Loucy (cell line): ENCODE measurements around the gene TBC1D3B.

ENCODE experiments used
- H2AFZ ChIP-seq: fragments of 200-600 bp; sonication (generic); 2 replicates; pipeline ENCODE4 v1.6.0; 2016; ENCODE audit warnings: antibody characterized with exemption, mild to moderate bottlenecking, low read length, moderate library complexity
- H3F3A ChIP-seq: fragments of 200-600 bp; 2 replicates; pipeline ENCODE4 v1.6.0; 2016; ENCODE audit warnings: antibody characterized with exemption, low read depth, mild to moderate bottlenecking
- H3K27me3 ChIP-seq: fragments of 200-600 bp; sonication (generic); 2 replicates; pipeline ENCODE4 v1.6.1; 2014; ENCODE audit warnings: low read length, mild to moderate bottlenecking; ENCODE audit not compliant: insufficient read depth, poor library complexity, severe bottlenecking
- H3K36me3 ChIP-seq: fragments of 200-600 bp; sonication (generic); 2 replicates; pipeline ENCODE4 v1.6.1; 2016; ENCODE audit warnings: low read length; ENCODE audit not compliant: insufficient read depth
- H3K4me1 ChIP-seq: fragments of 200-600 bp; sonication (generic); 2 replicates; pipeline ENCODE4 v1.5.1; 2014; ENCODE audit warnings: low read length, mild to moderate bottlenecking; ENCODE audit not compliant: insufficient read depth, poor library complexity, severe bottlenecking
- H3K4me2 ChIP-seq: fragments of 200-600 bp; sonication (generic); 2 replicates; pipeline ENCODE4 v1.6.0; 2014; ENCODE audit warnings: antibody characterized with exemption, low read length, low read depth, mild to moderate bottlenecking; ENCODE audit not compliant: poor library complexity, severe bottlenecking
- H3K4me3 ChIP-seq: fragments of 200-600 bp; sonication (generic); 2 replicates; pipeline ENCODE4 v1.5.1; 2014; ENCODE audit warnings: low read length, mild to moderate bottlenecking, mixed read lengths; ENCODE audit not compliant: poor library complexity, severe bottlenecking
- H3K79me2 ChIP-seq: fragments of 200-600 bp; sonication (generic); 2 replicates; pipeline ENCODE4 v1.6.1; 2014; ENCODE audit warnings: low read length; ENCODE audit not compliant: insufficient read depth
- H3K9ac ChIP-seq: fragments of 200-600 bp; sonication (generic); 2 replicates; pipeline ENCODE4 v1.6.0; 2014; ENCODE audit warnings: mild to moderate bottlenecking, low read depth, low read length, moderate library complexity; ENCODE audit not compliant: poor library complexity, severe bottlenecking
- H3K9me2 ChIP-seq: fragments of 200-600 bp; sonication (generic); replicated peaks from 2 replicates; pipeline ENCODE4 v1.6.1; 2016; ENCODE audit warnings: low read depth, low read length, mixed read lengths
- H3K9me3 ChIP-seq: fragments of 200-600 bp; sonication (generic); 2 replicates; pipeline ENCODE4 v1.6.1; 2014; ENCODE audit warnings: mild to moderate bottlenecking, antibody characterized with exemption, low read length, low read depth; ENCODE audit not compliant: insufficient read depth
- H4K20me1 ChIP-seq: fragments of 200-600 bp; sonication (generic); 2 replicates; pipeline ENCODE4 v1.6.0; 2014; ENCODE audit warnings: antibody characterized with exemption, low read length, mild to moderate bottlenecking; ENCODE audit not compliant: insufficient read depth, poor library complexity, severe bottlenecking
- EZH2phosphoT487 ChIP-seq: fragments of 200-600 bp; IDR thresholded peaks from 2 replicates; pipeline ENCODE4 v1.6.1; 2018; ENCODE audit warnings: antibody characterized with exemption, mild to moderate bottlenecking, moderate library complexity, borderline replicate concordance
- TF ChIP-seq, protein P1 (sequence below): fragments of 200-600 bp; sonication (generic); conservative IDR thresholded peaks from 2 replicates; pipeline ENCODE4 v1.5.1; 2014; ENCODE audit warnings: mild to moderate bottlenecking, antibody characterized with exemption, low read length

Gene TBC1D3B

DNA sequence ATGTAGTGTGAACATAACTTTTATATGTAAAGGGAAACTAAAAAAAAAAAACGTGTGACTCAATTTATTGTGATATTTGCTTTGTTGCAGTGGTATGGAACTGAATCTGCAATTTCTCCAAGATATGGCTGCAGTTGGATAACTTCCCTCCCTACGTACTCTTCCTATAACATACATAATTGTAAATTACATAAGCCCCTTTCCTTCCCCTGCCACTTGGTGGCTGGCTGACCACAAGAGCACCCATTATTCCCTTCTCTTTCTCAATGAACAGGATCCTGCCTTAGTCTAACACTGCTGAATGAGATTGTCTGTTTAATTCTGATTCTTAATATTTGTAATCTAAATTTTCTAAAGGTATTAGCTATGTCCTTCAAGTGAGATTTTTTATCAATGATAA lies 45.0 kb downstream of the TBC1D3B start:
- TF ChIP-seq EZH2phosphoT487 = no peak
- TF ChIP-seq, protein P1, sequence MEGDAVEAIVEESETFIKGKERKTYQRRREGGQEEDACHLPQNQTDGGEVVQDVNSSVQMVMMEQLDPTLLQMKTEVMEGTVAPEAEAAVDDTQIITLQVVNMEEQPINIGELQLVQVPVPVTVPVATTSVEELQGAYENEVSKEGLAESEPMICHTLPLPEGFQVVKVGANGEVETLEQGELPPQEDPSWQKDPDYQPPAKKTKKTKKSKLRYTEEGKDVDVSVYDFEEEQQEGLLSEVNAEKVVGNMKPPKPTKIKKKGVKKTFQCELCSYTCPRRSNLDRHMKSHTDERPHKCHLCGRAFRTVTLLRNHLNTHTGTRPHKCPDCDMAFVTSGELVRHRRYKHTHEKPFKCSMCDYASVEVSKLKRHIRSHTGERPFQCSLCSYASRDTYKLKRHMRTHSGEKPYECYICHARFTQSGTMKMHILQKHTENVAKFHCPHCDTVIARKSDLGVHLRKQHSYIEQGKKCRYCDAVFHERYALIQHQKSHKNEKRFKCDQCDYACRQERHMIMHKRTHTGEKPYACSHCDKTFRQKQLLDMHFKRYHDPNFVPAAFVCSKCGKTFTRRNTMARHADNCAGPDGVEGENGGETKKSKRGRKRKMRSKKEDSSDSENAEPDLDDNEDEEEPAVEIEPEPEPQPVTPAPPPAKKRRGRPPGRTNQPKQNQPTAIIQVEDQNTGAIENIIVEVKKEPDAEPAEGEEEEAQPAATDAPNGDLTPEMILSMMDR = peak; percentile 52
- H3K4me2 ChIP-seq = no peak overlapping the region
- no peaks in the 10 kb centered on the region for H3K79me2 ChIP-seq
- no peaks in the 10 kb centered on the region for H3K9me3 ChIP-seq
- H3K4me1 ChIP-seq = peaks cover 7% of the 10 kb centered on the region
- no peaks in the 10 kb centered on the region for H3K9me2 ChIP-seq
- H3K27me3 ChIP-seq = no peaks in the 10 kb centered on the region
- no peaks in the 10 kb centered on the region for H3F3A ChIP-seq
- H3K4me3 ChIP-seq = no peak overlapping the region
- no peaks in the 10 kb centered on the region for H3K36me3 ChIP-seq
- H3K9ac ChIP-seq = no peak overlapping the region
- H2AFZ ChIP-seq = no peak overlapping the region
- H4K20me1 ChIP-seq = no peaks in the 10 kb centered on the region

DNA sequence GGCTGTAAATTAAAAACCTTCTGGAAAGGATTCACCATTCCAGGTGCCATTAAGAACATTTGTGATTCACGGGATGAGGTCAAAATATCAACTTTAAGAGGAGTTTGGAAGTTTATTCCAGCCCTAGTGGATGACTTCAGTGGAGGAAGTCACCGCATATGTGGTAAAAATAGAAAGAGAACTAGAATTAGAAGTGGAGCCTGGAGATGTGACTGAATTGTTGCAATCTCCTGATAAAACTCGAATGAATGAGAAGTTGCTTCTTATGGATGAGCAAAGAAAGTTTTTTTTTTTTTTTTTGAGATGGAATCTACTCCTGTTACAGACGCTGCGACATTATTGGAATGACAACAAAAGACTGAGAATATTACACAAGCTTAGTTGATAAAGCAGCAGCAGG lies 46.1 kb downstream of the TBC1D3B start:
- no peak overlapping the region for H3K4me3 ChIP-seq
- no peaks in the 10 kb centered on the region for H3F3A ChIP-seq
- H3K9me2 ChIP-seq = no peaks in the 10 kb centered on the region
- no peak overlapping the region for H3K9ac ChIP-seq
- H2AFZ ChIP-seq = no peak overlapping the region
- H3K36me3 ChIP-seq = no peaks in the 10 kb centered on the region
- H3K27me3 ChIP-seq = no peaks in the 10 kb centered on the region
- peaks cover 7% of the 10 kb centered on the region for H3K4me1 ChIP-seq
- H4K20me1 ChIP-seq = no peaks in the 10 kb centered on the region
- TF ChIP-seq, protein P1 = no peak
- TF ChIP-seq EZH2phosphoT487 = no peak
- no peak overlapping the region for H3K4me2 ChIP-seq
- peaks cover 8% of the 10 kb centered on the region; the same call in 1 of the 2 replicates for H3K9me3 ChIP-seq
- H3K79me2 ChIP-seq = no peaks in the 10 kb centered on the region

DNA sequence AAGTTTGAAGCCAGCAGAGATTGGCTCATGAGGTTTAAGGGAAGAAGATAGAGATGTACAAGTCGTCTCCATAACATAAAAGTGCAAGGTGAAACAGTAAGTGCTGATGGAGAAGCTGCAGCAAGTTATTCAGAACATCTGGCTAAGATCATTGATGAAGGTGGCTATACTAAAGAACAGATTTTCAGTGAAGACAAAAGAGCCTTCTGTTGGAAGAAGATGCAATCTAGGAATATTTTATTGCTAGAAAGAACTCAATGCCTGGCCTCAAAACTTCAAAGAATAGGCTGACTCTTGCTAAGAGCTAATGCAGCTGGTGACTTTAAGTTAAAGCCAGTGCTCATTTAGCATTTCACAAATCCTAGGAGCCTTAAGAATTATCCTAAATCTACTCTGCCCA lies 46.8 kb downstream of the TBC1D3B start:
- Histone ChIP-seq H4K20me1 (no peaks in the 10 kb centered on the region), H3K36me3 (no peaks in the 10 kb centered on the region), H3K27me3 (no peaks in the 10 kb centered on the region), H3K79me2 (no peaks in the 10 kb centered on the region), H3K9me2 (no peaks in the 10 kb centered on the region), H3K4me1 (peaks cover 7% of the 10 kb centered on the region), H3K4me2 (no peak overlapping the region), H3K9me3 (peaks cover 11% of the 10 kb centered on the region; the same call in 1 of the 2 replicates), H3K9ac (no peak overlapping the region), H2AFZ (no peak overlapping the region), H3F3A (no peaks in the 10 kb centered on the region), H3K4me3 (no peak overlapping the region)
- no peak for TF ChIP-seq EZH2phosphoT487
- TF ChIP-seq, protein P1 = no peak
